ENCODE measurements around the gene GPR63. TPM values are rescaled to one million over a fixed set of nuclear protein-coding genes. Genes with fewer than 3 reads are reported as not detected.

GPR63 gene
- total and polyA plus RNA-seq, 4 experiments from 2014 or later: 0.10 to 1.9 (median 1.0) TPM

DNA sequence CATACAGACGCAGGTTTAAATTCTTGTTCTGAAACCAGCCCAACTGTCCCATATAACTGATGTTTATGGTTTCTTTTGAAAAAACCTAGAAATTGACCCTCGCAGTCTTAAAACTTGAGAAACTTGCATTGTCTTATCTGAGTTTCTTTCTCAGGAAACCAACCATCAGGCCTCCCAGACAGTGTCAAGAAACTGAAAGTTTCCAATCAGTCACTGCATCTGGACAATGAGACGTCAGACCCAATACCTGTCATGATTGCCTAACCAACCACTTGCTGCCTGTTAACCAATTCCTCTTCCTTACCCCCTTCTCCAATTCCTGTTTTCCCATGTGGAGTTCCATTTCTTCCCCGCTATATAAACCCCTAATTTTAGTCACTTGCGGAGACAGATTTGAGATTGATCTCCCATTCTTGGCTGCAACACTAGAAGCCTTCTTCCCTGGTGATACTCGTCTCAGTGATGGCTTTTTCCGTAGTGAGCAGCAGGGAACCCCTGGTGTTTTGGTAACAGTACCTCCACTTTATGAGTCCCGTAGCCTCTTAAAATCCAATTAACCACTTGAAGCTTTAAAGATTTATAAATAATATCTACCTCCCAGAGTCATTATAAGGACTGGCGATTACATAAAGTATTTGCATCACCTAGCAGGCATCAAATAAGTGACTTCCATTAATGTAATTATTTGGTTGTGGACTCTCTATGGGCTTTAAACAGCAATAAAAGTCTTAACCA lies 49.3 kb downstream of the GPR63 start:
- no peaks in the 10 kb centered on the region for H3K27me3 ChIP-seq (ENCODE audit: insufficient read depth, low read length)
- Mint-ChIP-seq H3K4me1 (no peaks in the 10 kb centered on the region), H3K27me3 (peaks cover 0 to 1% of the 10 kb centered on the region in 2 donors), H3K4me3 (no peak overlapping the region), H3K9me3 (peaks cover 0 to 1% (median 0%) of the 10 kb centered on the region in 8 donors), H3K27ac (no peak overlapping the region), H3K36me3 (no peaks in the 10 kb centered on the region)
- ChIA-PET POLR2A (ENCODE audit: partially characterized antibody) (no interaction called here), CTCF (ENCODE audit: partially characterized antibody) (no interaction called here)
- H3K27ac ChIP-seq (ENCODE audit: low read depth, low read length): no peak overlapping the region
- DNase-seq: no peak
- H3K9me3 ChIP-seq (ENCODE audit: control insufficient read depth in 1 of 2, low read length in 2 of 2): no peaks in the 10 kb centered on the region
- H3K4me3 ChIP-seq (ENCODE audit: low read length in 2 of 2): no peak overlapping the region
- intact Hi-C loops (cut with micrococcal nuclease): no loop called here
- H3K36me3 ChIP-seq (ENCODE audit: insufficient read depth, low read length): no peaks in the 10 kb centered on the region
- no peaks in the 10 kb centered on the region for H3K4me1 ChIP-seq (ENCODE audit: insufficient read depth, low read length)

DNA sequence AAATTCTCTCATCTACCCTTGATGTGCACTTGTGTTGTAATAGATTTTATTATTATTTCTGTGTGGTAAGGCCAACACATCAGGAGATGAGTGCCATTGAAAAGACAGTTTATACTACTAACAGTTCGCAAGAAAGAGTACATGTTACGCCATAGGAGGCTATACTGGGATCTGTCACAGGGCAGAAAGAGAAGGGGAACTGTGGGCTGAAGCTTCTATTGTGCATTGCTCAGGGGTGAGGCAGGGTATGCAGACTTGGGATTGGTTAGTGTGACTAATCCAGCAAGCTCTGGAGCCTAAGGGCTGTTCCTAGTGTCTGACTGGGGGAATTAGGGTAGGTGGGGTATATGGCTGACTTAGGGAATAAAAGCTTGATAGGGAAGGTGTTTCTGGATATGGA lies 50.9 kb downstream of the GPR63 start:
- peaks cover 0 to 3% of the 10 kb centered on the region in 2 donors for H3K27me3 Mint-ChIP-seq
- Histone ChIP-seq H3K27ac (ENCODE audit: low read depth, low read length) (no peak overlapping the region), H3K36me3 (ENCODE audit: insufficient read depth, low read length) (no peaks in the 10 kb centered on the region), H3K4me3 (ENCODE audit: low read length in 2 of 2) (no peak overlapping the region), H3K4me1 (ENCODE audit: insufficient read depth, low read length) (no peaks in the 10 kb centered on the region), H3K27me3 (ENCODE audit: insufficient read depth, low read length) (no peaks in the 10 kb centered on the region), H3K9me3 (ENCODE audit: control insufficient read depth in 1 of 2, low read length in 2 of 2) (no peaks in the 10 kb centered on the region)
- no peak overlapping the region for H3K27ac Mint-ChIP-seq
- no peaks in the 10 kb centered on the region for H3K4me1 Mint-ChIP-seq
- intact Hi-C loops (cut with micrococcal nuclease): no loop called here
- H3K9me3 Mint-ChIP-seq: peaks cover 0 to 1% (median 0%) of the 10 kb centered on the region in 8 donors
- DNase-seq: no peak
- ChIA-PET CTCF (ENCODE audit: partially characterized antibody) (no interaction called here), POLR2A (ENCODE audit: partially characterized antibody) (no interaction called here)
- no peak overlapping the region for H3K4me3 Mint-ChIP-seq
- no peaks in the 10 kb centered on the region for H3K36me3 Mint-ChIP-seq

DNA sequence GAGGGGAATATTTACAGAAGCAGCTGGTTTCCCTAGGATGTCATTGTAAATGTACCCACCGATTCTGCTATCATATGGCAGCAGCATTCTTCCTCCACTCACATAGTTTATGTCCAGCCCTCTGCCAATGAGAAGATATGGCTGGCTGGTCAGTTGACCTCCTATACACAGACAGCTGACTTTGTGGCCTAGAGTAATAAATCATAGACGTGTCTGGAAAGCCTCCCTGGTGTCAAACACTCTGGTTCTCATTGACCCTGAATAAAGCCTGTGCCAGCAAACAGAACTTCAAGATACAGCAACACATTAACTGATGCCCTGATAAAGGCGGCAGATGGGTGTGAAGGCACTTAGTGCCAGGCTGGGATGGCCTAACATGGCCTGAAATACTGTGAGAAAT lies 52.6 kb downstream of the GPR63 start:
- Histone ChIP-seq H3K9me3 (ENCODE audit: control insufficient read depth in 1 of 2, low read length in 2 of 2) (no peaks in the 10 kb centered on the region), H3K4me1 (ENCODE audit: insufficient read depth, low read length) (no peaks in the 10 kb centered on the region), H3K36me3 (ENCODE audit: insufficient read depth, low read length) (no peaks in the 10 kb centered on the region), H3K4me3 (ENCODE audit: low read length in 2 of 2) (no peak overlapping the region), H3K27me3 (ENCODE audit: insufficient read depth, low read length) (no peaks in the 10 kb centered on the region), H3K27ac (ENCODE audit: low read depth, low read length) (no peak overlapping the region)
- Mint-ChIP-seq H3K9me3 (no peaks in the 10 kb centered on the region), H3K27ac (no peak overlapping the region), H3K4me1 (no peaks in the 10 kb centered on the region), H3K4me3 (no peak overlapping the region), H3K27me3 (peaks cover 0 to 7% of the 10 kb centered on the region in 2 donors), H3K36me3 (no peaks in the 10 kb centered on the region)
- CTCF ChIA-PET (ENCODE audit: partially characterized antibody): no interaction called here
- POLR2A ChIA-PET (ENCODE audit: partially characterized antibody): no interaction called here
- no peak for DNase-seq
- intact Hi-C loops (cut with micrococcal nuclease): no loop called here

DNA sequence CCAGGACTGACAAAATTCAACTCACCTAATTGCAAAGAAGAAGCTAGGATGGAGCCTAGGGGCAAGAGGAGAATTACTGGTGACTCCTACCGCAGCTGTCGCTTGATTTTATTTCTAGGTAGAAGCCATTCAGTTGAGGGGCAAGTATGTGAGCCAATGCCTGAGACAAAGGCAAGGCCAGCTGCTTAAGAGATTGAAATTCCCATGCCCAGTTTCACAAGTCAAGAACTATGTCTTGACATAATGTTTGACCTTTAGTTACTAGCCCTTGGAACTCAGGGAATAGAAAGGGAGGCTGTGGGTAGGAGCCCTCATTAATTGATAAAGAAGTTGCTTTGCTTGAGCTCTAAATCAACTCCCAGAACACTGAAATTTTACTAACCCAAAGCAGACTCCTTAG lies 54.0 kb downstream of the GPR63 start:
- Histone ChIP-seq H3K36me3 (ENCODE audit: insufficient read depth, low read length) (no peaks in the 10 kb centered on the region), H3K4me1 (ENCODE audit: insufficient read depth, low read length) (no peaks in the 10 kb centered on the region), H3K9me3 (ENCODE audit: control insufficient read depth in 1 of 2, low read length in 2 of 2) (no peaks in the 10 kb centered on the region), H3K27me3 (ENCODE audit: insufficient read depth, low read length) (no peaks in the 10 kb centered on the region), H3K4me3 (ENCODE audit: low read length in 2 of 2) (no peak overlapping the region), H3K27ac (ENCODE audit: low read depth, low read length) (no peak overlapping the region)
- ChIA-PET POLR2A (ENCODE audit: partially characterized antibody) (no interaction called here), CTCF (ENCODE audit: partially characterized antibody) (no interaction called here)
- Mint-ChIP-seq H3K27ac (no peak overlapping the region), H3K4me1 (no peaks in the 10 kb centered on the region), H3K9me3 (no peaks in the 10 kb centered on the region), H3K4me3 (no peak overlapping the region), H3K36me3 (no peaks in the 10 kb centered on the region), H3K27me3 (peaks cover 0 to 10% of the 10 kb centered on the region in 2 donors)
- intact Hi-C loops (cut with micrococcal nuclease): no loop called here
- no peak for DNase-seq

DNA sequence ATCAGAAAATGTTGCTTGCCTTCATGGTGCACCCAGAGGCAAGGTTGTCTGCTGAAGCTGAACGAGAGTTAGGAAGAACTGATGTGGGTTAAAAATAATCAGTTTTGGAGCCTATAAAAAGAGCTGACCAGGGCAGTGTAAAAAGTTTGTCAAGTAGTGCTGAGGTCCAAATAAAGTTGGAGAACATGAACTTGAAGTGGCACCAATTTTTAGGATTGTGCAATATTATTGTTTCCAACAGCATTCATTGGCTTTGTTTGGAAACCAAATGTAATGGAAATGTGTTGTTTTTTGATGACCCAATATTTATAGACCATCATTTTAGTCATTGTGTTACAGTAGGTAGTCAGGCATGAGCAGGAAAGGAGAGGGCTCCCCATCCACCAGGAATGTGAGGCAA lies 55.7 kb downstream of the GPR63 start:
- POLR2A ChIA-PET (ENCODE audit: partially characterized antibody): no interaction called here
- no peaks in the 10 kb centered on the region for H3K9me3 Mint-ChIP-seq
- CTCF ChIA-PET (ENCODE audit: partially characterized antibody): no interaction called here
- H3K36me3 Mint-ChIP-seq: no peaks in the 10 kb centered on the region
- H3K4me1 ChIP-seq (ENCODE audit: insufficient read depth, low read length): no peaks in the 10 kb centered on the region
- H3K9me3 ChIP-seq (ENCODE audit: control insufficient read depth in 1 of 2, low read length in 2 of 2): no peaks in the 10 kb centered on the region
- H3K4me3 Mint-ChIP-seq: no peak overlapping the region
- no peaks in the 10 kb centered on the region for H3K27me3 ChIP-seq (ENCODE audit: insufficient read depth, low read length)
- H3K36me3 ChIP-seq (ENCODE audit: insufficient read depth, low read length): no peaks in the 10 kb centered on the region
- H3K27ac Mint-ChIP-seq: no peak overlapping the region
- H3K27me3 Mint-ChIP-seq: peaks cover 3 to 10% of the 10 kb centered on the region in 2 donors
- no peak overlapping the region for H3K4me3 ChIP-seq (ENCODE audit: low read length in 2 of 2)
- H3K4me1 Mint-ChIP-seq: no peaks in the 10 kb centered on the region
- intact Hi-C loops (cut with micrococcal nuclease): no loop called here
- no peak overlapping the region for H3K27ac ChIP-seq (ENCODE audit: low read depth, low read length)
- no peak for DNase-seq

DNA sequence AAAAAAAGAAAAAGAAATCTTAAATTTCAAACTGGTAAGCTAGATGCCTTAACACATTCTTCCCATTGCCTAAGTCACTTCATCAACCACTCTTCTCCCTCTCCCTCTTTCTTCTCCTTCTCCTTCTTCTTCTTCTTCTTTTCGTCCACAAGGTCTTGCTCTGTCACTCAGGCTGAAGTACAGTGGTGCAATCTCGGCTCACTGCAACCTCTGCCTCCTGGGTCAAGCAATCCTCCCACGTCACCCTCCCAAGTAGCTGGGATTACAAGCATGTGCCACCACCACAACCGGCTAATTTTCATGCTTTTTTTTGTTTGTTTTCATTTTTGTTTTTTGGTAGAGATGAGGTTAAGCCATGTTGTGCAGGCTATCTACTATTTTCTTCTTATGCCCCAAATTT lies 60.2 kb downstream of the GPR63 start:
- Mint-ChIP-seq H3K4me1 (no peaks in the 10 kb centered on the region), H3K27ac (no peak overlapping the region)

DNA sequence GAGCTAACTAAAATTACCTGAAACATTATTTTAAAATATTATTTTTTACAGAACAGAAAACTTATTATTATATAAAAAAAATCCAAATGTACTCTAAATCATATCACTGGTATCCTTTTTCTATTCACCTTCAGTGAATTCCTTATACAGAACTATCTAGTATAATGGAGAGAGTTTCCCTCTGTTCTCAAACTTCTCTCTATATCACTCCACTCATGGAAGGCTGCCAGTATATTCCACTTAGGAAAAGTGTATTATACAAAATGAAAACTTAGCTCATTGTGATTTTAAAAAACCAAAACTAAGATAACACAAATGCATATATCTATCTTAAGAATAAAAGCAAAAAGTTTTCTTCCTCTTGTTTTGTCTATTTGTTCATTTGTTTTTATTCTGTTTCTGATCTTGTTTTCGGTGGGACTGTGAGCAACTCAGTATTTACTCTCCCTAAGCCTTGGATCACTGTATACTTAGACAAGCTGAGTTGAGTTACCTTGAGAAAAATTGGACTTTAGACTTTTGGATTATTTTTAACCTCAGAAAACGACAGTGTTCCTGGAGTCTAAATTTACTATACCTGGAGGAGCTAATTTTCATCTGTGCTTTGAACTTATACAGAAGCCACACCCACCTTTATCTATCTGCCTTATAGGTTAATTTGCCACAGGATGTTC lies 61.4 kb downstream of the GPR63 start:
- Mint-ChIP-seq H3K27me3 (peaks cover 5% of the 10 kb centered on the region in 2 donors), H3K4me3 (no peak overlapping the region), H3K9me3 (peaks cover 0 to 4% (median under 1%) of the 10 kb centered on the region in 8 donors), H3K4me1 (no peaks in the 10 kb centered on the region), H3K27ac (no peak overlapping the region), H3K36me3 (no peaks in the 10 kb centered on the region)
- ChIA-PET POLR2A (ENCODE audit: partially characterized antibody) (no interaction called here), CTCF (ENCODE audit: partially characterized antibody) (no interaction called here)
- no peak for DNase-seq
- no peaks in the 10 kb centered on the region for H3K4me1 ChIP-seq (ENCODE audit: insufficient read depth, low read length)
- H3K9me3 ChIP-seq (ENCODE audit: control insufficient read depth in 1 of 2, low read length in 2 of 2): no peaks in the 10 kb centered on the region
- H3K36me3 ChIP-seq (ENCODE audit: insufficient read depth, low read length): no peaks in the 10 kb centered on the region
- no peak overlapping the region for H3K27ac ChIP-seq (ENCODE audit: low read depth, low read length)
- intact Hi-C loops (cut with micrococcal nuclease): no loop called here
- H3K27me3 ChIP-seq (ENCODE audit: insufficient read depth, low read length): no peaks in the 10 kb centered on the region
- no peak overlapping the region for H3K4me3 ChIP-seq (ENCODE audit: low read length in 2 of 2)

More for the DNA sequence above, 60.2 kb downstream of the GPR63 start:
- H3K36me3 Mint-ChIP-seq: no peaks in the 10 kb centered on the region
- H3K4me3 ChIP-seq (ENCODE audit: low read length in 2 of 2): no peak overlapping the region
- no peaks in the 10 kb centered on the region for H3K4me1 ChIP-seq (ENCODE audit: insufficient read depth, low read length)
- POLR2A ChIA-PET (ENCODE audit: partially characterized antibody): no interaction called here
- DNase-seq: no peak
- H3K4me3 Mint-ChIP-seq: no peak overlapping the region
- no peaks in the 10 kb centered on the region for H3K27me3 ChIP-seq (ENCODE audit: insufficient read depth, low read length)
- peaks cover 5 to 10% of the 10 kb centered on the region in 2 donors for H3K27me3 Mint-ChIP-seq
- CTCF ChIA-PET (ENCODE audit: partially characterized antibody): no interaction called here
- no peak overlapping the region for H3K27ac ChIP-seq (ENCODE audit: low read depth, low read length)
- H3K9me3 Mint-ChIP-seq: peaks cover 0 to 3% (median 0%) of the 10 kb centered on the region in 8 donors
- intact Hi-C loops (cut with micrococcal nuclease): no loop called here
- no peaks in the 10 kb centered on the region for H3K9me3 ChIP-seq (ENCODE audit: control insufficient read depth in 1 of 2, low read length in 2 of 2)
- no peaks in the 10 kb centered on the region for H3K36me3 ChIP-seq (ENCODE audit: insufficient read depth, low read length)

Data from CD4-positive, alpha-beta memory T cell (primary cell).